NCI-H2107 (cell line): ENCODE data around the gene KRTAP10-1.
"Not testable (repeated sequence)": the region's sequence is repeated elsewhere in the genome, so short reads cannot be mapped to it uniquely, and the experiment has no call there.

ENCODE experiments used
- DNase-seq: peaks from one replicate; lab custom pipeline; 2025; lab: John Stamatoyannopoulos, UW

Gene KRTAP10-1

GRCh38 chr21:44539991-44540666, at the start of gene KRTAP10-1:
Gene KRTAP10-1 (minus strand): TSS chr21:44540195. CDS start chr21:44540150, 45 bp downstream.
- DNase-seq, result no peak

GRCh38 chr21:44589094-44589493, 49.1 kb upstream of the KRTAP10-1 start:
- no peak for DNase-seq

GRCh38 chr21:44585892-44586291, 45.9 kb upstream of the KRTAP10-1 start:
- no peak for DNase-seq

- DNase-seq, result no peak
Observed at GRCh38 chr21:44583800-44584147, 43.8 kb upstream of the KRTAP10-1 start.

GRCh38 chr21:44583089-44583799, 43.2 kb upstream of the KRTAP10-1 start:
- no peak for DNase-seq

- no peak for DNase-seq
Observed at GRCh38 chr21:44582055-44582454, 42.1 kb upstream of the KRTAP10-1 start.

GRCh38 chr21:44581158-44581557, 41.2 kb upstream of the KRTAP10-1 start:
- no peak for DNase-seq

- DNase-seq, result not testable (repeated sequence)
Observed at GRCh38 chr21:44580231-44580821, 40.3 kb upstream of the KRTAP10-1 start, which contains the start of gene KRTAP10-5. Gene KRTAP10-5 (minus strand): TSS chr21:44580604. CDS start chr21:44580578, 26 bp downstream.

- no peak for DNase-seq
Observed at GRCh38 chr21:44579833-44580144, 39.8 kb upstream of the KRTAP10-1 start.

GRCh38 chr21:44579056-44579832, 39.2 kb upstream of the KRTAP10-1 start:
- no peak for DNase-seq

- DNase-seq, result no peak
Observed at GRCh38 chr21:44578371-44579055, 38.5 kb upstream of the KRTAP10-1 start.

GRCh38 chr21:44576025-44576420, 36.0 kb upstream of the KRTAP10-1 start:
- no peak for DNase-seq

- DNase-seq, result no peak
Observed at GRCh38 chr21:44575307-44576024, 35.5 kb upstream of the KRTAP10-1 start.

- DNase-seq, result no peak
Observed at GRCh38 chr21:44574457-44575306, 34.7 kb upstream of the KRTAP10-1 start.

- not testable (repeated sequence) for DNase-seq
Observed at GRCh38 chr21:44573630-44574456, 33.8 kb upstream of the KRTAP10-1 start, which contains the start of gene KRTAP10-4. Gene KRTAP10-4 (plus strand): TSS chr21:44573729. CDS start chr21:44573759, 30 bp downstream.

GRCh38 chr21:44572959-44573583, 33.1 kb upstream of the KRTAP10-1 start:
- no peak for DNase-seq

- no peak for DNase-seq
Observed at GRCh38 chr21:44571844-44572782, 32.1 kb upstream of the KRTAP10-1 start.

GRCh38 chr21:44571296-44571695, 31.3 kb upstream of the KRTAP10-1 start:
- no peak for DNase-seq
